GM12875 (cell line): ENCODE results near the gene NDEL1.

Source experiments
- H3K4me3 ChIP-seq: one replicate; pipeline ENCODE4 v1.5.1; 2011; ENCODE audit warnings: low read depth, low read length, control low read depth
- CTCF ChIP-seq: IDR thresholded peaks from 2 replicates; pipeline ENCODE4 v1.5.1; 2011; ENCODE audit warnings: low read depth, mild to moderate bottlenecking, control low read depth, inconsistent platforms, low read length, moderate library complexity, borderline replicate concordance; ENCODE audit not compliant: insufficient read depth

The NDEL1 gene

GRCh38 chr17:8499171-8499570 is 63.5 kb downstream of the NDEL1 start:
- no peak for TF ChIP-seq CTCF
- no peak overlapping the region for H3K4me3 ChIP-seq

- H3K4me3 ChIP-seq, result no peak overlapping the region
- no peak for TF ChIP-seq CTCF
Measured at GRCh38 chr17:8499614-8500013, 63.9 kb downstream of the NDEL1 start.

GRCh38 chr17:8500609-8501008 is 64.9 kb downstream of the NDEL1 start:
- no peak overlapping the region for H3K4me3 ChIP-seq
- TF ChIP-seq CTCF, result no peak

- no peak overlapping the region for H3K4me3 ChIP-seq
Measured at GRCh38 chr17:8502126-8502525, 66.4 kb downstream of the NDEL1 start.

GRCh38 chr17:8503368-8503767 is 67.7 kb downstream of the NDEL1 start:
- no peak for TF ChIP-seq CTCF
- no peak overlapping the region for H3K4me3 ChIP-seq

More at GRCh38 chr17:8502126-8502525, 66.4 kb downstream of the NDEL1 start:
- no peak for TF ChIP-seq CTCF

- TF ChIP-seq CTCF, result no peak
- no peak overlapping the region for H3K4me3 ChIP-seq
Measured at GRCh38 chr17:8503807-8504206, 68.1 kb downstream of the NDEL1 start.

GRCh38 chr17:8504460-8505207 is 69.0 kb downstream of the NDEL1 start:
- no peak for TF ChIP-seq CTCF
- no peak overlapping the region for H3K4me3 ChIP-seq
